Articular chondrocyte of knee joint (primary cell): ENCODE results near the gene NAMPT. TPM values are rescaled to one million over a fixed set of nuclear protein-coding genes. Genes with fewer than 3 reads are reported as not detected.

ENCODE experiments used
- small RNA-seq: library from RNA; depleted of rRNA; stranded (forward); fragments of <200 nt; gene quantifications from one replicate; pipeline ENCODE3, GENCODE V24; 2012
- total RNA-seq: library from RNA; depleted of rRNA; stranded (reverse); fragments of >200 nt; gene quantifications from 2 replicates; pipeline ENCODE4 v1.2.3, GENCODE V29; 2012

Gene NAMPT
- 147 and 165 TPM in 2 replicates for total RNA-seq

DNA sequence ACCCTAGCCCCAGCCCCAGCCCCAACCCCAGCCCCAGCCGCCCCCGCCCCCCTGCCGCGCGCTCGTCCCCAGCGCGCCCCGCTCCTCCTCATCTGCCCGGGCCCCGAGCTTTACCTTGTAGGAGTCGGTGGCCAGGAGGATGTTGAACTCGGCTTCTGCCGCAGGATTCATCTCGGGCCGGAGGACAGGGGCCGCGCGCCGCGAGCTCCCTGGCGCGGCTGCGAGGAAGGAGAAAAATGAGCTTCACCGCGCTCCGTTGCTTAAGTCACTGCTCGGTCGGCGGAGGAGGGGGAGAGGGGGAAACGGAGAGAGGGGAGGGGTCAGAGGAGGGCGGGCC is at the start of gene NAMPT:
NAMPT (minus strand) TSS at position 270 of the 337 bp plus-strand sequence; CDS start at position 171, 99 bp downstream.

Small RNA genes within 50 kb of the gene (small RNA-seq; reads per million reads assigned to genes)
- gene RNU6-392P: not detected

Other genes with a start within 250 kb of the NAMPT start
- 78.4 and 83.3 TPM in 2 replicates for gene SYPL1, start 172.7 kb downstream of the NAMPT start, total RNA-seq